ENCODE measurements around the gene SP2. TPM values are rescaled to one million over a fixed set of nuclear protein-coding genes. Genes with fewer than 3 reads are reported as not detected.

Gene SP2
- total and polyA plus RNA-seq, 2 of the 13 experiments (the other 11 are each of a cell fraction or from before 2014, with no cell fraction given), result 1.4 to 4.8 TPM

DNA sequence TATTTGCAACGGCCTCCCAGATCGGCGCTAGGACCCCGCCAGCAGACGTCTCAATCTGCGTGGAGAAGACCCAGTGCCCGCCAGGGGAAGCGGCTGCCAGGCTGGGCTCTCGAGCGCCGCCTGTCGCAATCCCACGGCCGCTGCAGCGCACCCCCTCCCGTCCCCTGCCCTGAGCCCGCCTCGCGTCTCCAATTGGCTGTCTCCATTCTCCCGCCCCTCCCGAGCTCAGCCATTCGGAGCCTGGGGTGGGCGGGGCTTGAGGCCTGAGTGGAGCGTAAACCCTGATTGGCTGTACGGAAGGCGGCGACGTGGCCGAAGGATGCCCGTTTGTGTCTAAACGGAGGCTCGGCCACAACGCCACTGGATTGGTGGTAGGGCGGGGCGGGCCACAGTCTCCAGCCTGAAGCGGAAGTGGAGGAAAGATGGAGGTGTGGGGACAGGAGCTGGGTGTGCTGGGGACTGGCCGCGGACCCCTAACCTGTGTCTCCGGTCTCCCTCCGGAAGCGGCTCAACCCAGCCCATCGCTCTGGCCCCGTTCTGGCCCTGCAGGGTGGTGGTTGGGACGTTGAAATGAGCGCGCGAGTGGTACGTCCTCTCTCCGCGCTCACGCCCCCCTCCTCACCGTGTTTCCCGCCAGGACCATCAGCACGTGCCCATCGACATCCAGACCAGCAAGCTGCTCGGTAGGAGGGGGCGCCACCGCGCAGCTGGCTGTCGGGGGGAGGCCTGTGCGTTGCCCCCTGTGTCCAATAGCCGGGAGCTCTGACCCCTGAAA lies 74.9 kb downstream of the SP2 start, which contains the start of gene CDK5RAP3 (continued):
- TF ChIP-seq, protein P1, sequence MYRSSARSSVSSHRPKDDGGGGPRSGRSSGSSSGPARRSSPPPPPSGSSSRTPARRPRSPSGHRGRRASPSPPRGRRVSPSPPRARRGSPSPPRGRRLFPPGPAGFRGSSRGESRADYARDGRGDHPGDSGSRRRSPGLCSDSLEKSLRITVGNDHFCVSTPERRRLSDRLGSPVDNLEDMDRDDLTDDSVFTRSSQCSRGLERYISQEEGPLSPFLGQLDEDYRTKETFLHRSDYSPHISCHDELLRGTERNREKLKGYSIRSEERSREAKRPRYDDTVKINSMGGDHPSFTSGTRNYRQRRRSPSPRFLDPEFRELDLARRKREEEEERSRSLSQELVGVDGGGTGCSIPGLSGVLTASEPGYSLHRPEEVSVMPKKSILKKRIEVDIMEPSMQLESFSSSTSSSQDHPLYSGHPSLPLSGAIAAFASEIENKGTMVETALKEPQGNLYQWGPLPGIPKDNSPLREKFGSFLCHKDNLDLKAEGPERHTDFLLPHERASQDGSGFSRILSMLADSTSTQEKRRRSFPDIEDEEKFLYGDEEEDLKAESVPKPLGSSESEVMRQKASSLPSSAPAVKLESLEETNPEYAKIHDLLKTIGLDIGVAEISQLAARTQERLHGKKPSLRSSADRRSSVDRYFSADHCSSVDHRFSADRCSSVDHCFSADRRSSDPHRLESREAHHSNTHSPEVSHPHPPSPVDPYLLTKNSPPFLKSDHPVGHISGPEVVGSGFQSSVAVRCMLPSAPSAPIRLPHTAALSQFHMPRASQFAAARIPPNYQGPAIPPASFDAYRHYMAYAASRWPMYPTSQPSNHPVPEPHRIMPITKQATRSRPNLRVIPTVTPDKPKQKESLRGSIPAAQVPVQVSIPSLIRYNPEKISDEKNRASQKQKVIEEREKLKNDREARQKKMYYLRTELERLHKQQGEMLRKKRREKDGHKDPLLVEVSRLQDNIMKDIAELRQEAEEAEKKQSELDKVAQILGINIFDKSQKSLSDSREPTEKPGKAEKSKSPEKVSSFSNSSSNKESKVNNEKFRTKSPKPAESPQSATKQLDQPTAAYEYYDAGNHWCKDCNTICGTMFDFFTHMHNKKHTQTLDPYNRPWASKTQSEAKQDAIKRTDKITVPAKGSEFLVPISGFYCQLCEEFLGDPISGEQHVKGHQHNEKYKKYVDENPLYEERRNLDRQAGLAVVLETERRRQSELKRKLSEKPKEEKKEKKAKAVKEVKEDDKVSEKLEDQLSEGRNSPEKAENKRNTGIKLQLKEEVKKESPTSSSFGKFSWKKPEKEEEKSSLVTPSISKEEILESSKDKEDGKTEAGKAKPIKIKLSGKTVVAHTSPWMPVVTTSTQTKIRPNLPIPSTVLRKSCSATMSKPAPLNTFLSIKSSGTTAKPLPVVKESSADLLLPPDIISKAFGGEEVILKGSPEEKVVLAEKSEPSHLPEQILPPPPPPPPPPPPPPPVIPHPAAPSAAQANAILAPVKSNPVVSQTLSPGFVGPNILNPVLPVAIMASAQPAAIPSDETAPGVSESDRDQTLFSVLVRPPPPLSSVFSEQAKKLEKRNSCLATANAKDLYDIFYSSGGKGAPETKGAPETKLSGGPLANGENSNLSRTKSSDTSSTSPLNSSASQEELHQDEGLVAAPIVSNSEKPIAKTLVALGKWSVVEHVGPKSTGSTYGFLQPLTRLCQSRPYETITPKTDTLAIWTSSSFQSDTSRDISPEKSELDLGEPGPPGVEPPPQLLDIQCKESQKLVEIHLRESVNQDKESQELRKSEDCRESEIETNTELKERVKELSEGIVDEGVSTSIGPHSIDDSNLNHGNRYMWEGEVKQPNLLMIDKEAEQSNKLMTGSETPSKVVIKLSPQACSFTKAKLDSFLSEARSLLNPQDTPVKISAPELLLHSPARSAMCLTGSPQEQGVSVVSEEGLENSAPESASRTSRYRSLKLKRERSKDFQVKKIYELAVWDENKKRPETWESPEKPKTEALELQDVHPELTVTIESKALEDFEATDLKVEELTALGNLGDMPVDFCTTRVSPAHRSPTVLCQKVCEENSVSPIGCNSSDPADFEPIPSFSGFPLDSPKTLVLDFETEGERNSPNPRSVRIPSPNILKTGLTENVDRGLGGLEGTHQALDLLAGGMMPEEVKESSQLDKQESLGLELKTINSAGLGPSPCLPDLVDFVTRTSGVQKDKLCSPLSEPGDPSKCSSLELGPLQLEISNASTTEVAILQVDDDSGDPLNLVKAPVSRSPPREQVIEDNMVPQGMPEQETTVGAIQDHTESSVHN (CRISPR knock-in tag; IDR thresholded peaks at IDR 0.05), result peak; percentile 94; the same call in 1 of the 2 replicates
- peak; percentile 36; the same call in 1 of the 2 replicates for TF ChIP-seq ISL2 (CRISPR knock-in tag; IDR thresholded peaks at IDR 0.05)
- peak; percentile 73; the same call in 1 of the 2 replicates for TF ChIP-seq ZNF878 (CRISPR knock-in tag; IDR thresholded peaks at IDR 0.05)
- TF ChIP-seq CEBPG (CRISPR knock-in tag; IDR thresholded peaks at IDR 0.05), result peak; percentile 79
- TF ChIP-seq ZNF567 (CRISPR knock-in tag; IDR thresholded peaks at IDR 0.05; ENCODE audit: borderline replicate concordance), result 0 out of 2 replicates have a peak, but pooled peaks have one; percentile 50
- TF ChIP-seq SP2 (CRISPR knock-in tag; IDR thresholded peaks at IDR 0.05), result peak; percentile 90
- peak; percentile 69 for TF ChIP-seq ARID5B (CRISPR knock-in tag; IDR thresholded peaks at IDR 0.05)
- peak; percentile 15; the same call in 1 of the 2 replicates for TF ChIP-seq SIX1 (CRISPR knock-in tag; IDR thresholded peaks at IDR 0.05; ENCODE audit: borderline replicate concordance)
- TF ChIP-seq POLR2AphosphoS2 (IDR thresholded peaks at IDR 0.05; ENCODE audit: low read depth, low read length), result no peak

Data from HepG2 (cell line).